ENCODE results near the gene ACSS3. TPM values are rescaled to one million over a fixed set of nuclear protein-coding genes. Genes with fewer than 3 reads are reported as not detected.

The ACSS3 gene
- polyA plus RNA-seq, 1 donor (not counting 4 experiments of a cell fraction or from before 2014, with no cell fraction given) = 0.30 TPM

DNA sequence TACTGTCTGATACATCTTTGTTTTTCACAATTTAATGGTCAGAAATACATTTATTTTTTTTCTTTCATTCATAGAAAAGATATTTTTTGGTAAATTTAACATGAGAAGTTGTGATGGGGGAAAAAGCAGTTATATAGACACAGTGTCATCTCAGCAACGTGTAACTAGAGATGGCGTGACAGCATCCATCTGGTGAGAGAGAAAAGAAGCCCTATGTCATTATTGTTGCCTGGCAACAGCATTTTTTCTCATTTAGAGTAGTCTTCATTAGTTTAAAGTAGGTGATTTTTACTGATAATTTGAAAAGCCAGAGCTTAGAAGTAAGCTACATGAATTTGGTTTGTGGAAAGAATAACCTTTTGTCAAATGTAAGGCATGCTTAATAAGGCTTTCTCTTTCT lies 128.6 kb downstream of the ACSS3 start:
- Histone ChIP-seq H3K9me3 (ENCODE audit: control insufficient read depth, low read depth, low read length) (no peaks in the 10 kb centered on the region), H4K20me1 (ENCODE audit: control insufficient read depth, extremely low read depth, insufficient read depth, low read length) (no peaks in the 10 kb centered on the region), H3K79me2 (ENCODE audit: control insufficient read depth, insufficient read depth, low read length) (no peaks in the 10 kb centered on the region), H3K27me3 (ENCODE audit: control insufficient read depth, extremely low read depth, insufficient read depth, low read length) (no peaks in the 10 kb centered on the region), H3K4me3 (ENCODE audit: control insufficient read depth in 2 of 3, extremely low read depth in 1 of 3, insufficient read depth in 2 of 3, low read depth in 1 of 3, low read length in 3 of 3) (no peak overlapping the region), H3K4me2 (ENCODE audit: control insufficient read depth, extremely low read depth, insufficient read depth, low read depth, low read length) (no peak overlapping the region), H3K4me1 (ENCODE audit: control insufficient read depth, extremely low read depth, insufficient read depth, low read length) (peaks cover 11% of the 10 kb centered on the region), H3K9me1 (ENCODE audit: control insufficient read depth, extremely low read depth, insufficient read depth, low read length) (no peaks in the 10 kb centered on the region), H3K9ac (ENCODE audit: control insufficient read depth, extremely low read depth, insufficient read depth, low read length) (no peak overlapping the region), H3K27ac (ENCODE audit: control insufficient read depth, insufficient read depth, low read length) (no peak overlapping the region), H3K36me3 (ENCODE audit: control insufficient read depth in 2 of 2, extremely low read depth in 1 of 2, insufficient read depth in 2 of 2, low read length in 2 of 2) (no peaks in the 10 kb centered on the region), H2AFZ (ENCODE audit: control insufficient read depth, low read length) (no peak overlapping the region)
- FAIRE-seq (no peak), DNase-seq (ENCODE audit: low read depth, low spot score) (no peak)
- TF ChIP-seq EZH2 (IDR thresholded peaks at IDR 0.05; ENCODE audit: low read length) = no peak
- dilution Hi-C loops (cut with MboI; ENCODE audit: extremely low pct_ligation_motif_present, low sequenced_read_pairs) = no loop called here

DNA sequence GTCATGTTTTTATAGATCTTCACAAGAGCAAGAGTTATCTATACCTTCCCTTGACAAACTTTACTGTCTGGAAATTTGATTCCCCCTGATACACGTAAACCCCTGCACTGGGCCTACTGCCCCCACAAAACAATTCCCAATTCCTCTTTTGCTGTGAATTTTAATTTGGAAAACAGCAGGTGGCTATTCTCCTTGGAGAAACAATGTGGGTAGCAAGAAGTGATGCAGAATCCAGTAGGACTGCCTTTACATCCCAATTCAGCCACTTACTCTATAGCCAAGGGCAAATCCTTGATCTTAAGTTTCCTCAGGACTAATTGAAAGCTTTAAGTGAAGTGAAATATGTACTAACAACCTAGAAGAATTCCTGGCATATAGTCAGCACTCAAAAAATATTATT lies 129.3 kb downstream of the ACSS3 start:
- TF ChIP-seq EZH2 (IDR thresholded peaks at IDR 0.05; ENCODE audit: low read length) = no peak
- TF ChIP-seq, protein P1, sequence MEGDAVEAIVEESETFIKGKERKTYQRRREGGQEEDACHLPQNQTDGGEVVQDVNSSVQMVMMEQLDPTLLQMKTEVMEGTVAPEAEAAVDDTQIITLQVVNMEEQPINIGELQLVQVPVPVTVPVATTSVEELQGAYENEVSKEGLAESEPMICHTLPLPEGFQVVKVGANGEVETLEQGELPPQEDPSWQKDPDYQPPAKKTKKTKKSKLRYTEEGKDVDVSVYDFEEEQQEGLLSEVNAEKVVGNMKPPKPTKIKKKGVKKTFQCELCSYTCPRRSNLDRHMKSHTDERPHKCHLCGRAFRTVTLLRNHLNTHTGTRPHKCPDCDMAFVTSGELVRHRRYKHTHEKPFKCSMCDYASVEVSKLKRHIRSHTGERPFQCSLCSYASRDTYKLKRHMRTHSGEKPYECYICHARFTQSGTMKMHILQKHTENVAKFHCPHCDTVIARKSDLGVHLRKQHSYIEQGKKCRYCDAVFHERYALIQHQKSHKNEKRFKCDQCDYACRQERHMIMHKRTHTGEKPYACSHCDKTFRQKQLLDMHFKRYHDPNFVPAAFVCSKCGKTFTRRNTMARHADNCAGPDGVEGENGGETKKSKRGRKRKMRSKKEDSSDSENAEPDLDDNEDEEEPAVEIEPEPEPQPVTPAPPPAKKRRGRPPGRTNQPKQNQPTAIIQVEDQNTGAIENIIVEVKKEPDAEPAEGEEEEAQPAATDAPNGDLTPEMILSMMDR (optimal IDR thresholded peaks at IDR 0.05 in 1 of 3, IDR thresholded peaks at IDR 0.05 in 1 of 3, conservative IDR thresholded peaks at IDR 0.05 in 1 of 3; ENCODE audit: extremely low read depth in 1 of 3, insufficient read depth in 2 of 3, low read length in 3 of 3) = no peak
- Histone ChIP-seq H3K4me3 (ENCODE audit: control insufficient read depth in 2 of 3, extremely low read depth in 1 of 3, insufficient read depth in 2 of 3, low read depth in 1 of 3, low read length in 3 of 3) (no peak overlapping the region), H3K9me1 (ENCODE audit: control insufficient read depth, extremely low read depth, insufficient read depth, low read length) (no peaks in the 10 kb centered on the region), H3K4me2 (ENCODE audit: control insufficient read depth, extremely low read depth, insufficient read depth, low read depth, low read length) (no peak overlapping the region), H3K27me3 (ENCODE audit: control insufficient read depth, extremely low read depth, insufficient read depth, low read length) (no peaks in the 10 kb centered on the region), H3K9me3 (ENCODE audit: control insufficient read depth, low read depth, low read length) (no peaks in the 10 kb centered on the region), H3K36me3 (ENCODE audit: control insufficient read depth in 2 of 2, extremely low read depth in 1 of 2, insufficient read depth in 2 of 2, low read length in 2 of 2) (no peaks in the 10 kb centered on the region), H4K20me1 (ENCODE audit: control insufficient read depth, extremely low read depth, insufficient read depth, low read length) (no peaks in the 10 kb centered on the region), H3K79me2 (ENCODE audit: control insufficient read depth, insufficient read depth, low read length) (no peaks in the 10 kb centered on the region), H3K27ac (ENCODE audit: control insufficient read depth, insufficient read depth, low read length) (no peak overlapping the region), H3K4me1 (ENCODE audit: control insufficient read depth, extremely low read depth, insufficient read depth, low read length) (peaks cover 11% of the 10 kb centered on the region), H3K9ac (ENCODE audit: control insufficient read depth, extremely low read depth, insufficient read depth, low read length) (no peak overlapping the region), H2AFZ (ENCODE audit: control insufficient read depth, low read length) (no peak overlapping the region)
- no peak for DNase-seq (ENCODE audit: low read depth, low spot score)
- dilution Hi-C loops (cut with MboI; ENCODE audit: extremely low pct_ligation_motif_present, low sequenced_read_pairs) = no loop called here
- FAIRE-seq = no peak

DNA sequence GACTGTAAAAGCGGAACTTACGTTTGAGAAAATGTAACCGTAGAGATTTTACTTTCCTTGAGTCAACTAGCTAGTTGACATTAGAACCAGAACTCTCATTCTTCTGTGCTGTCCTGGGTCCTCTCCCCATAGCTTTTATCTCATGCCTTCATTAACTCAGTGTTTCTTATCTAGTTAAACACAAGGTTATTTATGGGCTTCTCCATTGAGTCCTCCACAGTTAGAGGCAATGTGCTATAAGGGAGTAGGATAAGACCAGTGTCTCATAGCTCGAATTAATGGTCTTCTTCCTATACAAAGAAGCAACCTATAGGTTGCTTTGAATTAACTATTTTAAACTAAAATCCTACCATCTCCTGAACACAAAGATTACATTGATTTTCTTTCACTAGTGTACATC lies 129.8 kb downstream of the ACSS3 start:
- no peaks in the 10 kb centered on the region for H3K9me1 ChIP-seq (ENCODE audit: control insufficient read depth, extremely low read depth, insufficient read depth, low read length)
- H3K4me1 ChIP-seq (ENCODE audit: control insufficient read depth, extremely low read depth, insufficient read depth, low read length) = peaks cover 11% of the 10 kb centered on the region
- H3K4me2 ChIP-seq (ENCODE audit: control insufficient read depth, extremely low read depth, insufficient read depth, low read depth, low read length) = no peak overlapping the region
- H4K20me1 ChIP-seq (ENCODE audit: control insufficient read depth, extremely low read depth, insufficient read depth, low read length) = no peaks in the 10 kb centered on the region
- no peak overlapping the region for H3K4me3 ChIP-seq (ENCODE audit: control insufficient read depth in 2 of 3, extremely low read depth in 1 of 3, insufficient read depth in 2 of 3, low read depth in 1 of 3, low read length in 3 of 3)
- H3K9me3 ChIP-seq (ENCODE audit: control insufficient read depth, low read depth, low read length) = no peaks in the 10 kb centered on the region
- FAIRE-seq = no peak
- H3K79me2 ChIP-seq (ENCODE audit: control insufficient read depth, insufficient read depth, low read length) = no peaks in the 10 kb centered on the region
- H3K27me3 ChIP-seq (ENCODE audit: control insufficient read depth, extremely low read depth, insufficient read depth, low read length) = no peaks in the 10 kb centered on the region
- H3K27ac ChIP-seq (ENCODE audit: control insufficient read depth, insufficient read depth, low read length) = no peak overlapping the region
- TF ChIP-seq, protein P1 (optimal IDR thresholded peaks at IDR 0.05 in 1 of 3, IDR thresholded peaks at IDR 0.05 in 1 of 3, conservative IDR thresholded peaks at IDR 0.05 in 1 of 3; ENCODE audit: extremely low read depth in 1 of 3, insufficient read depth in 2 of 3, low read length in 3 of 3) = no peak
- TF ChIP-seq EZH2 (IDR thresholded peaks at IDR 0.05; ENCODE audit: low read length) = no peak
- no peak for DNase-seq (ENCODE audit: low read depth, low spot score)
- H3K36me3 ChIP-seq (ENCODE audit: control insufficient read depth in 2 of 2, extremely low read depth in 1 of 2, insufficient read depth in 2 of 2, low read length in 2 of 2) = no peaks in the 10 kb centered on the region
- dilution Hi-C loops (cut with MboI; ENCODE audit: extremely low pct_ligation_motif_present, low sequenced_read_pairs) = no loop called here
- no peak overlapping the region for H3K9ac ChIP-seq (ENCODE audit: control insufficient read depth, extremely low read depth, insufficient read depth, low read length)
- no peak overlapping the region for H2AFZ ChIP-seq (ENCODE audit: control insufficient read depth, low read length)

Data from keratinocyte (primary cell).